MM.1S (cell line): ENCODE results near the gene TMEM9B.

Experiments
- DNase-seq: peaks from one replicate; pipeline ENCODE4 v3.0.0-alpha.2; 2015
- H2AFZ ChIP-seq: fragments of 300-600 bp; sonication (generic); 2 replicates; pipeline ENCODE4 v1.6.0; 2016; ENCODE audit warnings: antibody characterized with exemption, low read length
- H3F3A ChIP-seq: fragments of 300-600 bp; sonication (generic); 2 replicates; pipeline ENCODE4 v1.6.1; 2016; ENCODE audit warnings: mild to moderate bottlenecking, antibody characterized with exemption, low read length, moderate library complexity, mixed read lengths; ENCODE audit not compliant: insufficient read depth
- H3K27ac ChIP-seq: fragments of 300-600 bp; sonication (generic); 2 replicates; pipeline ENCODE4 v1.5.1; 2016; ENCODE audit warnings: mild to moderate bottlenecking, low read length
- H3K27me3 ChIP-seq: fragments of 300-600 bp; sonication (generic); replicated peaks from 2 replicates; pipeline ENCODE4 v1.6.0; 2016; ENCODE audit warnings: low read length; ENCODE audit not compliant: insufficient read depth
- H3K36me3 ChIP-seq: fragments of 300-600 bp; sonication (generic); replicated peaks from 2 replicates; pipeline ENCODE4 v1.6.1; 2016; ENCODE audit warnings: mild to moderate bottlenecking, low read length, mixed read lengths; ENCODE audit not compliant: insufficient read depth
- H3K4me1 ChIP-seq: fragments of 300-600 bp; sonication (generic); 2 replicates; pipeline ENCODE4 v1.6.1; 2016; ENCODE audit warnings: low read length, mixed read lengths
- H3K4me2 ChIP-seq: fragments of 300-600 bp; sonication (generic); 2 replicates; pipeline ENCODE4 v1.6.0; 2016; ENCODE audit warnings: low read depth, low read length
- H3K4me3 ChIP-seq: fragments of 300-600 bp; sonication (generic); 2 replicates; pipeline ENCODE4 v1.5.1; 2016; ENCODE audit warnings: low read length, mixed read lengths
- H3K79me2 ChIP-seq: fragments of 300-600 bp; sonication (generic); 2 replicates; pipeline ENCODE4 v1.6.1; 2016; ENCODE audit warnings: mixed run types, low read length, mixed read lengths
- H3K9ac ChIP-seq: fragments of 300-600 bp; sonication (generic); 2 replicates; pipeline ENCODE4 v1.6.1; 2016; ENCODE audit warnings: low read length, mixed read lengths
- H3K9me2 ChIP-seq: fragments of 300-600 bp; sonication (generic); replicated peaks from 2 replicates; pipeline ENCODE4 v1.6.1; 2016; ENCODE audit warnings: mild to moderate bottlenecking, low read length, mixed read lengths; ENCODE audit not compliant: insufficient read depth
- H3K9me3 ChIP-seq: fragments of 300-600 bp; sonication (generic); replicated peaks from 2 replicates; pipeline ENCODE4 v1.6.1; 2016; ENCODE audit warnings: mild to moderate bottlenecking, low read length, mixed read lengths; ENCODE audit not compliant: insufficient read depth
- H4K20me1 ChIP-seq: fragments of 300-600 bp; sonication (generic); 2 replicates; pipeline ENCODE4 v1.6.1; 2016; ENCODE audit warnings: mild to moderate bottlenecking, low read length, moderate library complexity, mixed read lengths; ENCODE audit not compliant: insufficient read depth
- EZH2 ChIP-seq: fragments of 300-600 bp; sonication (generic); optimal IDR thresholded peaks from 2 replicates; pipeline ENCODE3; 2017; ENCODE audit warnings: low read depth, mild to moderate bottlenecking, antibody characterized with exemption, low read length, mixed read lengths
- EZH2phosphoT487 ChIP-seq: fragments of 300-600 bp; sonication (generic); IDR thresholded peaks from 2 replicates; pipeline ENCODE4 v1.6.1; 2018; ENCODE audit warnings: antibody characterized with exemption, low read length
- TF ChIP-seq, protein P1 (sequence below): fragments of 300-600 bp; sonication (generic); IDR thresholded peaks from 2 replicates; pipeline ENCODE4 v1.5.1; 2016; ENCODE audit warnings: antibody characterized with exemption, low read length, mixed read lengths

TMEM9B gene

DNA sequence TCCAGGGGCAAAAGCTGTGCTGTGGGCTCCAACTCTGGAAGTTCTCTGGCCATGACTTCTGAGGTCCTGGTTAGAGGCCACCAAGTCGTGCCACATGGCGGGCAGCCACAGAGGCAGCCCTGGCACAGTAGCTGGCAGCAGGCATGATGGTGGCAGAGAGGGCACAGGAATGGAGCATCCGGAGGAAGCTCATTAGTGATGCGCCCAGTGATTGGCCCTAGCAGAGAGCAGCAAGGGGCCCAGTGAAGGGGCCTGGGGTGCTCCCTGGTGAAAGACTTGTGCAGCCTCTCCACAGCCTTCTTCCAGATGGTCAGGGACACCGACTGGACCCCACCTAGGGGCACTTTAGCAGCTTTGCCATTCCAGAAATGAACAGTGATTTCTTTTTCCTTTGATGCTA is 38.5 kb downstream of the TMEM9B start:
- no peak overlapping the region for H3K9ac ChIP-seq
- H3K4me1 ChIP-seq: no peaks in the 10 kb centered on the region
- no peak overlapping the region for H2AFZ ChIP-seq
- H4K20me1 ChIP-seq: no peaks in the 10 kb centered on the region
- H3K9me3 ChIP-seq: no peaks in the 10 kb centered on the region
- H3K9me2 ChIP-seq: no peaks in the 10 kb centered on the region
- no peaks in the 10 kb centered on the region for H3K79me2 ChIP-seq
- H3K27me3 ChIP-seq: no peaks in the 10 kb centered on the region
- no peak overlapping the region for H3K4me3 ChIP-seq
- no peak for TF ChIP-seq EZH2phosphoT487
- no peak for TF ChIP-seq EZH2
- TF ChIP-seq, protein P1, sequence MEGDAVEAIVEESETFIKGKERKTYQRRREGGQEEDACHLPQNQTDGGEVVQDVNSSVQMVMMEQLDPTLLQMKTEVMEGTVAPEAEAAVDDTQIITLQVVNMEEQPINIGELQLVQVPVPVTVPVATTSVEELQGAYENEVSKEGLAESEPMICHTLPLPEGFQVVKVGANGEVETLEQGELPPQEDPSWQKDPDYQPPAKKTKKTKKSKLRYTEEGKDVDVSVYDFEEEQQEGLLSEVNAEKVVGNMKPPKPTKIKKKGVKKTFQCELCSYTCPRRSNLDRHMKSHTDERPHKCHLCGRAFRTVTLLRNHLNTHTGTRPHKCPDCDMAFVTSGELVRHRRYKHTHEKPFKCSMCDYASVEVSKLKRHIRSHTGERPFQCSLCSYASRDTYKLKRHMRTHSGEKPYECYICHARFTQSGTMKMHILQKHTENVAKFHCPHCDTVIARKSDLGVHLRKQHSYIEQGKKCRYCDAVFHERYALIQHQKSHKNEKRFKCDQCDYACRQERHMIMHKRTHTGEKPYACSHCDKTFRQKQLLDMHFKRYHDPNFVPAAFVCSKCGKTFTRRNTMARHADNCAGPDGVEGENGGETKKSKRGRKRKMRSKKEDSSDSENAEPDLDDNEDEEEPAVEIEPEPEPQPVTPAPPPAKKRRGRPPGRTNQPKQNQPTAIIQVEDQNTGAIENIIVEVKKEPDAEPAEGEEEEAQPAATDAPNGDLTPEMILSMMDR: no peak
- no peaks in the 10 kb centered on the region for H3K36me3 ChIP-seq
- DNase-seq: no peak
- no peak overlapping the region for H3K27ac ChIP-seq
- H3F3A ChIP-seq: no peaks in the 10 kb centered on the region
- H3K4me2 ChIP-seq: no peak overlapping the region

GRCh38 chr11:8922691-8923090 is 41.6 kb downstream of the TMEM9B start:
- Histone ChIP-seq H3F3A (no peaks in the 10 kb centered on the region), H3K9ac (no peak overlapping the region), H3K4me1 (no peaks in the 10 kb centered on the region), H3K4me3 (no peak overlapping the region), H3K27me3 (no peaks in the 10 kb centered on the region), H3K9me3 (no peaks in the 10 kb centered on the region), H3K36me3 (no peaks in the 10 kb centered on the region), H3K27ac (no peak overlapping the region), H4K20me1 (no peaks in the 10 kb centered on the region), H3K79me2 (no peaks in the 10 kb centered on the region), H3K9me2 (no peaks in the 10 kb centered on the region), H2AFZ (no peak overlapping the region), H3K4me2 (no peak overlapping the region)
- no peak for DNase-seq
- TF ChIP-seq, protein P1: no peak
- TF ChIP-seq EZH2phosphoT487 (no peak), EZH2 (no peak)

GRCh38 chr11:8917157-8917825 is 47.0 kb downstream of the TMEM9B start:
- no peak for DNase-seq
- H3K9me3 ChIP-seq: no peaks in the 10 kb centered on the region
- no peaks in the 10 kb centered on the region for H3K9me2 ChIP-seq
- H3K36me3 ChIP-seq: no peaks in the 10 kb centered on the region
- peaks cover 17% of the 10 kb centered on the region for H3K4me1 ChIP-seq
- H3K4me2 ChIP-seq: no peak overlapping the region
- no peak overlapping the region for H3K4me3 ChIP-seq
- TF ChIP-seq, protein P1: no peak
- no peak for TF ChIP-seq EZH2
- no peak for TF ChIP-seq EZH2phosphoT487
- H2AFZ ChIP-seq: no peak overlapping the region
- H3K79me2 ChIP-seq: 0 out of 2 replicates have a peak, but pooled peaks cover 3% of the 10 kb centered on the region
- H3K27ac ChIP-seq: no peak overlapping the region
- no peaks in the 10 kb centered on the region for H4K20me1 ChIP-seq
- no peak overlapping the region for H3K9ac ChIP-seq
- H3K27me3 ChIP-seq: no peaks in the 10 kb centered on the region
- peaks cover 13% of the 10 kb centered on the region; the same call in 1 of the 2 replicates for H3F3A ChIP-seq
